ENCODE measurements around the gene SYT1. TPM values are rescaled to one million over a fixed set of nuclear protein-coding genes. Genes with fewer than 3 reads are reported as not detected.
A peak's percentile ranks its signal among the peaks of the same experiment; 100 is the strongest.

Gene SYT1
- total RNA-seq, 2 experiments from 2014 or later: not detected

- BruUV-seq (replicated peaks): no TSS peak
- Histone ChIP-seq H3K9me2 (ENCODE audit: insufficient read depth, low read length) (no peaks in the 10 kb centered on the region), H3K4me3 (ENCODE audit: low read depth, low read length, poor library complexity, severe bottlenecking) (no peak overlapping the region), H3K27ac (ENCODE audit: low read depth, low read length, poor library complexity, severe bottlenecking) (no peak overlapping the region), H2AFZ (ENCODE audit: low read length) (no peak overlapping the region), H3K4me1 (ENCODE audit: insufficient read depth, low read length, poor library complexity, severe bottlenecking) (no peaks in the 10 kb centered on the region), H3K79me2 (ENCODE audit: insufficient read depth, low read depth, low read length) (no peaks in the 10 kb centered on the region), H3K9me3 (ENCODE audit: low read length) (no peaks in the 10 kb centered on the region), H4K20me1 (ENCODE audit: insufficient read depth, low read length) (no peaks in the 10 kb centered on the region), H3K36me3 (ENCODE audit: insufficient read depth, low read length) (no peaks in the 10 kb centered on the region), H3K4me2 (ENCODE audit: low read length) (no peak overlapping the region)
- POLR2A ChIA-PET: interaction anchor here (0.6 to 1.1 kb wide), 3 partner anchors 9 to 457 kb away, joined by 3 to 4 read pairs (median 3); no protein-coding TSS in a partner anchor
- no peak for TF ChIP-seq CTCF (conservative IDR thresholded peaks at IDR 0.05; ENCODE audit: low read length)
- no peak for TF ChIP-seq EZH2phosphoT487 (IDR thresholded peaks at IDR 0.05; ENCODE audit: borderline replicate concordance, low read depth, low read length)
- intact Hi-C loops (cut with micrococcal nuclease; ENCODE audit: unreplicated experiment): no loop called here
- CTCF ChIA-PET (ENCODE audit: unreplicated experiment): no interaction called here
- DNase-seq (ENCODE audit: low spot score): no peak
Measured at GRCh38 chr12:78864870-78865463, 393 bp downstream of the SYT1 start.

DNA sequence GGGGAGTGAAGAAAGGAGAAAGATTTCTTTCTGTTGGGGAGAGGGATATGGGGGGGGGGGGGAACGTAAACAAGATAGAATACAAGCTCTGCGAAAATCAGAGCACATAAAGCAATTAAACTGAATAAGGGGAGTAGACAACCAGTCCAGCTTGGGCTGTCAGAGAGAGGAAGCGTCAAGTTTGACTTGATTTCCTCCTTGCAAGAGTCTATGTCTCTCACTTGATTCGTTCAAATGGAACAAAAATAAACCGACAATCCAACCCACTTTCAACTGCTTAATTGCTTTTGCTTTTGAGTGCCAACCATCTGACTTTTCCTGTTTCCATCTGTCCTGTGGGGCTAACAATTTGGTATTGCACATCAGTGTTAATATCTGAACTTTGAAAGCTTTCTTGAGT, 942 bp downstream of the SYT1 start:
- no peaks in the 10 kb centered on the region for H4K20me1 ChIP-seq (ENCODE audit: insufficient read depth, low read length)
- CTCF ChIA-PET (ENCODE audit: unreplicated experiment): no interaction called here
- H2AFZ ChIP-seq (ENCODE audit: low read length): no peak overlapping the region
- intact Hi-C loops (cut with micrococcal nuclease; ENCODE audit: unreplicated experiment): no loop called here
- H3K9me3 ChIP-seq (ENCODE audit: low read length): no peaks in the 10 kb centered on the region
- no peaks in the 10 kb centered on the region for H3K79me2 ChIP-seq (ENCODE audit: insufficient read depth, low read depth, low read length)
- no peaks in the 10 kb centered on the region for H3K9me2 ChIP-seq (ENCODE audit: insufficient read depth, low read length)
- BruUV-seq (replicated peaks): no TSS peak
- DNase-seq (ENCODE audit: low spot score): no peak
- H3K4me1 ChIP-seq (ENCODE audit: insufficient read depth, low read length, poor library complexity, severe bottlenecking): no peaks in the 10 kb centered on the region
- H3K36me3 ChIP-seq (ENCODE audit: insufficient read depth, low read length): no peaks in the 10 kb centered on the region
- no peak overlapping the region for H3K27ac ChIP-seq (ENCODE audit: low read depth, low read length, poor library complexity, severe bottlenecking)
- H3K4me2 ChIP-seq (ENCODE audit: low read length): no peak overlapping the region
- POLR2A ChIA-PET: interaction anchor here (0.6 to 0.7 kb wide), 2 partner anchors 88 to 301 kb away, joined by 3 read pairs; no protein-coding TSS in a partner anchor
- H3K4me3 ChIP-seq (ENCODE audit: low read depth, low read length, poor library complexity, severe bottlenecking): no peak overlapping the region
- TF ChIP-seq EZH2phosphoT487 (IDR thresholded peaks at IDR 0.05; ENCODE audit: borderline replicate concordance, low read depth, low read length): no peak
- no peak for TF ChIP-seq CTCF (conservative IDR thresholded peaks at IDR 0.05; ENCODE audit: low read length)

DNA sequence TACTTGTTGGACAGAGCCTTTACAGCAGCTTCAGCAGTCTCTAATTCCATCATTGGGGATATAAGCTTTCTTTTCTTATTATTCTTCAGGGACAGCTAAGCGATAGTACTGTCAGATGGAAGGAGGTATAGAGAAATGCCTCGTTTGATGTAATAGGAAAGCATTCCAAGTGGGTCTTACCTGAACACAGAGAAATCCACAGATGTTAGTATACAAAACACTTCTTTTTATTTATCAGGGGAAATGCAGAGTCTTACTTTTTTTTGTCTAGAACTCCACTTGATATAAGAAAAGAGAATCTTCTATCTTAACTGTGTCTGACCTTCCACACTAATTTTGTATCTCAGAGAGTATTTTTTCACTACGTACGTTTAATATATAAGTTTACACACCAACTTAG, 1.9 kb downstream of the SYT1 start:
- H3K9me2 ChIP-seq (ENCODE audit: insufficient read depth, low read length): no peaks in the 10 kb centered on the region
- BruUV-seq (replicated peaks): no TSS peak
- H3K36me3 ChIP-seq (ENCODE audit: insufficient read depth, low read length): no peaks in the 10 kb centered on the region
- ChIA-PET CTCF (ENCODE audit: unreplicated experiment) (no interaction called here), POLR2A (interaction anchor here (0.6 to 0.7 kb wide), 3 partner anchors 9 to 576 kb away, joined by 3 to 5 read pairs (median 4); no protein-coding TSS in a partner anchor)
- H3K4me1 ChIP-seq (ENCODE audit: insufficient read depth, low read length, poor library complexity, severe bottlenecking): no peaks in the 10 kb centered on the region
- H2AFZ ChIP-seq (ENCODE audit: low read length): peak overlapping the region; percentile 14; the same call in 1 of the 2 replicates
- intact Hi-C loops (cut with micrococcal nuclease; ENCODE audit: unreplicated experiment): no loop called here
- no peaks in the 10 kb centered on the region for H4K20me1 ChIP-seq (ENCODE audit: insufficient read depth, low read length)
- no peaks in the 10 kb centered on the region for H3K79me2 ChIP-seq (ENCODE audit: insufficient read depth, low read depth, low read length)
- H3K9me3 ChIP-seq (ENCODE audit: low read length): no peaks in the 10 kb centered on the region
- no peak for DNase-seq (ENCODE audit: low spot score)
- H3K4me2 ChIP-seq (ENCODE audit: low read length): no peak overlapping the region
- TF ChIP-seq CTCF (conservative IDR thresholded peaks at IDR 0.05; ENCODE audit: low read length) (no peak), EZH2phosphoT487 (IDR thresholded peaks at IDR 0.05; ENCODE audit: borderline replicate concordance, low read depth, low read length) (no peak)
- no peak overlapping the region for H3K27ac ChIP-seq (ENCODE audit: low read depth, low read length, poor library complexity, severe bottlenecking)
- H3K4me3 ChIP-seq (ENCODE audit: low read depth, low read length, poor library complexity, severe bottlenecking): no peak overlapping the region

All from OCI-LY7 (cell line).